A673 (cell line): ENCODE data around the gene DMD. TPM values are rescaled to one million over a fixed set of nuclear protein-coding genes. Genes with fewer than 3 reads are reported as not detected.

ENCODE experiments used
- BruUV-seq: library from RNA; stranded (reverse); fragments of 400-500 nt; replicated peaks from 2 replicates; lab custom pipeline; 2021; lab: Mats Ljungman, UMichigan
- CTCF ChIA-PET: fragments of 300-600 bp; sonication (Branson Sonifier 250); formaldehyde crosslinking; loops from one replicate; lab custom pipeline; 2022; ENCODE audit warnings: antibody characterized with exemption; lab: Charles Lee
- POLR2A ChIA-PET: fragments of 300-600 bp; sonication (Branson Sonifier 250); formaldehyde crosslinking; loops from one replicate; lab custom pipeline; 2022; ENCODE audit warnings: antibody characterized with exemption; ENCODE audit not compliant: low non-redundant PET; lab: Charles Lee
- DNase-seq: peaks from one replicate; pipeline ENCODE4 v3.0.0-alpha.2; 2015; ENCODE audit warnings: low spot score
- H3K27ac ChIP-seq: fragments of 200-600 bp; sonication (generic); 2 replicates; pipeline ENCODE4 v1.5.1; 2016; ENCODE audit warnings: mixed run types, low read depth, mild to moderate bottlenecking, mixed read lengths, antibody characterized with exemption, low read length; ENCODE audit not compliant: poor library complexity, severe bottlenecking
- H3K27me3 ChIP-seq: fragments of 200-600 bp; sonication (generic); replicated peaks from 2 replicates; pipeline ENCODE4 v1.6.1; 2017; ENCODE audit warnings: mixed run types, low read depth, mild to moderate bottlenecking, mixed read lengths, antibody characterized with exemption, low read length; ENCODE audit not compliant: insufficient read depth, poor library complexity
- H3K36me3 ChIP-seq: fragments of 200-600 bp; sonication (generic); 2 replicates; pipeline ENCODE4 v1.6.1; 2016; ENCODE audit warnings: mixed run types, mild to moderate bottlenecking, mixed read lengths, antibody characterized with exemption, low read length; ENCODE audit not compliant: insufficient read depth, poor library complexity, severe bottlenecking
- H3K4me1 ChIP-seq: fragments of 200-600 bp; sonication (generic); 2 replicates; pipeline ENCODE4 v1.6.1; 2017; ENCODE audit warnings: mixed run types, mild to moderate bottlenecking, mixed read lengths, antibody characterized with exemption, low read length; ENCODE audit not compliant: insufficient read depth, poor library complexity, severe bottlenecking
- H3K4me3 ChIP-seq: fragments of 200-600 bp; sonication (generic); 2 replicates; pipeline ENCODE4 v1.5.1; 2016; ENCODE audit warnings: low read depth, mixed run types, mild to moderate bottlenecking, mixed read lengths, low read length; ENCODE audit not compliant: poor library complexity, severe bottlenecking
- H3K9me3 ChIP-seq: fragments of 200-600 bp; sonication (generic); 2 replicates; pipeline ENCODE4 v1.6.1; 2016; ENCODE audit warnings: mixed run types, low read depth, mild to moderate bottlenecking, mixed read lengths, antibody characterized with exemption, low read length; ENCODE audit not compliant: poor library complexity, severe bottlenecking
- CTCF ChIP-seq: fragments of 300-800, 200-600 bp; sonication (generic); conservative IDR thresholded peaks from 2 replicates; pipeline ENCODE4 v1.5.1; 2017; ENCODE audit warnings: low read depth, mild to moderate bottlenecking, antibody characterized with exemption, low read length, moderate library complexity, mixed read lengths
- EZH2 ChIP-seq: fragments of 200-600 bp; sonication (generic); IDR thresholded peaks from 2 replicates; pipeline ENCODE4 v1.6.1; 2017; ENCODE audit warnings: borderline replicate concordance, low read depth, mild to moderate bottlenecking, mixed read lengths, antibody characterized with exemption, low read length; ENCODE audit not compliant: poor library complexity, severe bottlenecking
- intact Hi-C: fragments of 100-400 bp; cut with micrococcal nuclease; formaldehyde crosslinking; loops from one replicate; pipeline ENCODE4 v1.10.0; 2022; ENCODE audit not compliant: unreplicated experiment
- total RNA-seq: library from RNA; stranded (reverse); gene quantifications from 2 replicates; pipeline ENCODE4 v1.2.3, GENCODE V29; 2021

Gene DMD
- total RNA-seq, 1 experiment from 2014 or later = 5.4 TPM

- Histone ChIP-seq H3K4me1 (no peaks in the 10 kb centered on the region), H3K27ac (no peak overlapping the region), H3K27me3 (peaks cover 5% of the 10 kb centered on the region), H3K9me3 (no peaks in the 10 kb centered on the region), H3K4me3 (no peak overlapping the region), H3K36me3 (no peaks in the 10 kb centered on the region)
- no peak for TF ChIP-seq CTCF
- TF ChIP-seq EZH2 = no peak
- POLR2A ChIA-PET = no interaction called here
- BruUV-seq = no TSS peak
- CTCF ChIA-PET = no interaction called here
- intact Hi-C loops = no loop called here
- DNase-seq = no peak
Observed at GRCh38 chrX:31301941-31302340, 1909.4 kb downstream of the DMD start.

DNA sequence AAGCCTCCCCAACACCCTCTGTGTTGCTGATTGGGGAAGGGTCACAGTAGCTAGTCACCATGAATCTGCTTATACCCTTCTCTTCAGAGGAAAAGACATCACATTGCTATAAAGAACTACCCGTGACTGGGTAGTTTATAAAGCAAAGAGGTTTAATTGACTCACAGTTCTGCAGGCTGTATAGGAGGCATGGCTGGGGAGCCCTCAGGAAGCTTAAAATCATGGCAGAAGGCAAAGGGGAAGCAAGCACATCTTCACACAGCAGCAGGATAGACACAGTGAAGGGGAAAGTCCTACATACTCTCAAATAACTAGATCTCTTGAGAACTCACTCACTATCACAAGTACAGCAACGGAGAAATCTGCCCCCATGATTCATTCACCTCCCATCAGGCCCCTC is 1910.1 kb downstream of the DMD start:
- no peak overlapping the region for H3K27ac ChIP-seq
- ChIA-PET CTCF (interaction anchor here (0.6 kb wide), 1 partner anchor 263 kb away, joined by 4 read pairs; no protein-coding TSS in a partner anchor), POLR2A (no interaction called here)
- BruUV-seq = no TSS peak
- H3K36me3 ChIP-seq = no peaks in the 10 kb centered on the region
- peaks cover 5% of the 10 kb centered on the region for H3K27me3 ChIP-seq
- no peak overlapping the region for H3K4me3 ChIP-seq
- H3K4me1 ChIP-seq = no peaks in the 10 kb centered on the region
- H3K9me3 ChIP-seq = no peaks in the 10 kb centered on the region
- TF ChIP-seq CTCF (no peak), EZH2 (no peak)
- intact Hi-C loops = no loop called here
- DNase-seq = no peak

DNA sequence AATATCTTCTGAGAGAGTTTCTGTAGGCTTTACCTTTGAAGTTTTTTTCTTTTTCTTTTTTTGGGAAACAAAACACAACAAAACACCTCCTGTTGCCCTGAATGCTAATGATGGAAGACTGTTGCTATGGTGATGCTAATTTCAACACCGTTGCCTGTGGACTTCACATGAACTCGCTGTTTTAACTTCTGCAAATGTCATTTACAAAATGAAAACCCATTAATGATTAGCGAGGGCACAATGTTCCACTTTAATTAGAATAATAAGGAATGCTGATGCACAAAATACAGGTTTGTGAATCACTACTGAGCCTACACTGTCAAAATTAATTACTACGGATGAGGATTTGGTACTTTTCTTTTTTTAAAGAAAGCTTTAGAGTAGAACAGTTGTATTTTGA is 1912.4 kb downstream of the DMD start:
- no peaks in the 10 kb centered on the region for H3K9me3 ChIP-seq
- TF ChIP-seq CTCF = no peak
- no peak for TF ChIP-seq EZH2
- intact Hi-C loops = no loop called here
- H3K36me3 ChIP-seq = no peaks in the 10 kb centered on the region
- H3K4me3 ChIP-seq = no peak overlapping the region
- H3K27me3 ChIP-seq = peaks cover 3% of the 10 kb centered on the region
- no peak for DNase-seq
- POLR2A ChIA-PET = no interaction called here
- no TSS peak for BruUV-seq
- CTCF ChIA-PET = no interaction called here
- no peak overlapping the region for H3K27ac ChIP-seq
- H3K4me1 ChIP-seq = no peaks in the 10 kb centered on the region
